BLaER1 (cell line): Measurements from ENCODE around the gene CELF4.

Experiments
- H3K27ac ChIP-seq: shearing (Covaris generic); formaldehyde crosslinking; 2 replicates; pipeline ENCODE4 v1.8.1; 2022
- H3K27me3 ChIP-seq: shearing (Covaris generic); formaldehyde crosslinking; 2 replicates; pipeline ENCODE4 v1.8.1; 2022
- H3K36me3 ChIP-seq: shearing (Covaris generic); formaldehyde crosslinking; 2 replicates; pipeline ENCODE4 v1.8.1; 2022
- H3K4me1 ChIP-seq: shearing (Covaris generic); formaldehyde crosslinking; 2 replicates; pipeline ENCODE4 v1.8.1; 2022
- H3K4me2 ChIP-seq: shearing (Covaris generic); formaldehyde crosslinking; 2 replicates; pipeline ENCODE4 v1.8.1; 2022
- H3K4me3 ChIP-seq: shearing (Covaris generic); formaldehyde crosslinking; 2 replicates; pipeline ENCODE4 v1.8.1; 2022
- H3K9ac ChIP-seq: shearing (Covaris generic); formaldehyde crosslinking; 2 replicates; pipeline ENCODE4 v1.8.1; 2022
- H3K9me3 ChIP-seq: shearing (Covaris generic); formaldehyde crosslinking; 2 replicates; pipeline ENCODE4 v1.8.1; 2022
- H4K20me1 ChIP-seq: shearing (Covaris generic); formaldehyde crosslinking; 2 replicates; pipeline ENCODE4 v1.8.1; 2022
- Cebpa-rat ChIP-seq: shearing (Covaris generic); IDR thresholded peaks from 2 replicates; pipeline ENCODE4 v1.8.1; 2022

Gene CELF4

GRCh38 chr18:37516361-37516853, 49.2 kb downstream of the CELF4 start:
- no peaks in the 10 kb centered on the region for H3K27me3 ChIP-seq
- peaks cover 9% of the 10 kb centered on the region; the same call in 1 of the 2 replicates for H3K4me1 ChIP-seq
- H3K9ac ChIP-seq, result no peak overlapping the region
- no peak overlapping the region for H3K4me3 ChIP-seq
- H3K4me2 ChIP-seq, result no peak overlapping the region
- H4K20me1 ChIP-seq, result no peaks in the 10 kb centered on the region
- TF ChIP-seq Cebpa-rat, result no peak
- H3K9me3 ChIP-seq, result no peaks in the 10 kb centered on the region
- no peaks in the 10 kb centered on the region for H3K36me3 ChIP-seq
- no peak overlapping the region for H3K27ac ChIP-seq

- peaks cover 9% of the 10 kb centered on the region; the same call in 1 of the 2 replicates for H3K4me1 ChIP-seq
- no peak overlapping the region for H3K9ac ChIP-seq
- H3K4me3 ChIP-seq, result no peak overlapping the region
- H3K36me3 ChIP-seq, result no peaks in the 10 kb centered on the region
- no peak for TF ChIP-seq Cebpa-rat
- H3K4me2 ChIP-seq, result no peak overlapping the region
- H3K9me3 ChIP-seq, result peaks cover 6% of the 10 kb centered on the region
- no peaks in the 10 kb centered on the region for H4K20me1 ChIP-seq
- no peak overlapping the region for H3K27ac ChIP-seq
- no peaks in the 10 kb centered on the region for H3K27me3 ChIP-seq
Measured at GRCh38 chr18:37514953-37515352, 50.6 kb downstream of the CELF4 start.

GRCh38 chr18:37512400-37512799, 53.2 kb downstream of the CELF4 start:
- TF ChIP-seq Cebpa-rat, result no peak
- no peaks in the 10 kb centered on the region for H3K4me1 ChIP-seq
- H3K36me3 ChIP-seq, result no peaks in the 10 kb centered on the region
- H3K4me2 ChIP-seq, result no peak overlapping the region
- H3K27me3 ChIP-seq, result no peaks in the 10 kb centered on the region
- H4K20me1 ChIP-seq, result no peaks in the 10 kb centered on the region
- peaks cover 14% of the 10 kb centered on the region for H3K9me3 ChIP-seq
- H3K27ac ChIP-seq, result no peak overlapping the region
- no peak overlapping the region for H3K4me3 ChIP-seq
- no peak overlapping the region for H3K9ac ChIP-seq

- Histone ChIP-seq H4K20me1 (no peaks in the 10 kb centered on the region), H3K9me3 (peaks cover 14% of the 10 kb centered on the region), H3K27me3 (no peaks in the 10 kb centered on the region), H3K4me1 (no peaks in the 10 kb centered on the region), H3K4me3 (no peak overlapping the region), H3K36me3 (no peaks in the 10 kb centered on the region), H3K4me2 (no peak overlapping the region), H3K27ac (no peak overlapping the region), H3K9ac (no peak overlapping the region)
- TF ChIP-seq Cebpa-rat, result no peak
Measured at GRCh38 chr18:37511721-37512298, 53.8 kb downstream of the CELF4 start.

- Histone ChIP-seq H3K9ac (no peak overlapping the region), H3K27me3 (no peaks in the 10 kb centered on the region), H3K9me3 (peaks cover 14% of the 10 kb centered on the region), H3K4me2 (no peak overlapping the region), H3K27ac (no peak overlapping the region), H3K36me3 (no peaks in the 10 kb centered on the region), H3K4me3 (no peak overlapping the region), H3K4me1 (no peaks in the 10 kb centered on the region), H4K20me1 (no peaks in the 10 kb centered on the region)
- TF ChIP-seq Cebpa-rat, result no peak
Measured at GRCh38 chr18:37509600-37509999, 56.0 kb downstream of the CELF4 start.

GRCh38 chr18:37508207-37508606, 57.4 kb downstream of the CELF4 start:
- Histone ChIP-seq H3K27ac (no peak overlapping the region), H3K9ac (no peak overlapping the region), H3K36me3 (no peaks in the 10 kb centered on the region), H3K4me3 (no peak overlapping the region), H3K27me3 (no peaks in the 10 kb centered on the region), H4K20me1 (no peaks in the 10 kb centered on the region), H3K9me3 (peaks cover 14% of the 10 kb centered on the region), H3K4me1 (no peaks in the 10 kb centered on the region), H3K4me2 (no peak overlapping the region)
- no peak for TF ChIP-seq Cebpa-rat

GRCh38 chr18:37507239-37507638, 58.4 kb downstream of the CELF4 start:
- TF ChIP-seq Cebpa-rat, result no peak
- Histone ChIP-seq H3K4me1 (no peaks in the 10 kb centered on the region), H4K20me1 (no peaks in the 10 kb centered on the region), H3K36me3 (no peaks in the 10 kb centered on the region), H3K27ac (no peak overlapping the region), H3K9me3 (peaks cover 14% of the 10 kb centered on the region), H3K27me3 (no peaks in the 10 kb centered on the region), H3K4me2 (no peak overlapping the region), H3K9ac (no peak overlapping the region), H3K4me3 (no peak overlapping the region)

GRCh38 chr18:37506001-37506400, 59.6 kb downstream of the CELF4 start:
- H3K4me1 ChIP-seq, result no peaks in the 10 kb centered on the region
- H3K9ac ChIP-seq, result no peak overlapping the region
- no peaks in the 10 kb centered on the region for H4K20me1 ChIP-seq
- no peak for TF ChIP-seq Cebpa-rat
- no peak overlapping the region for H3K4me3 ChIP-seq
- H3K4me2 ChIP-seq, result no peak overlapping the region
- H3K36me3 ChIP-seq, result no peaks in the 10 kb centered on the region
- no peak overlapping the region for H3K27ac ChIP-seq
- peaks cover 14% of the 10 kb centered on the region for H3K9me3 ChIP-seq
- no peaks in the 10 kb centered on the region for H3K27me3 ChIP-seq

- no peaks in the 10 kb centered on the region for H3K36me3 ChIP-seq
- H3K27ac ChIP-seq, result no peak overlapping the region
- TF ChIP-seq Cebpa-rat, result no peak
- peaks cover 12% of the 10 kb centered on the region for H3K9me3 ChIP-seq
- no peak overlapping the region for H3K9ac ChIP-seq
- H4K20me1 ChIP-seq, result no peaks in the 10 kb centered on the region
- no peak overlapping the region for H3K4me3 ChIP-seq
- no peaks in the 10 kb centered on the region for H3K27me3 ChIP-seq
- no peak overlapping the region for H3K4me2 ChIP-seq
- no peaks in the 10 kb centered on the region for H3K4me1 ChIP-seq
Measured at GRCh38 chr18:37505321-37505720, 60.3 kb downstream of the CELF4 start.

GRCh38 chr18:37502601-37503000, 63.0 kb downstream of the CELF4 start:
- H3K27ac ChIP-seq, result no peak overlapping the region
- no peaks in the 10 kb centered on the region for H4K20me1 ChIP-seq
- no peaks in the 10 kb centered on the region for H3K9me3 ChIP-seq
- H3K4me2 ChIP-seq, result no peak overlapping the region
- H3K9ac ChIP-seq, result no peak overlapping the region
- TF ChIP-seq Cebpa-rat, result no peak
- no peaks in the 10 kb centered on the region for H3K36me3 ChIP-seq
- H3K4me1 ChIP-seq, result no peaks in the 10 kb centered on the region
- no peak overlapping the region for H3K4me3 ChIP-seq
- no peaks in the 10 kb centered on the region; the same call in 1 of the 2 replicates for H3K27me3 ChIP-seq

GRCh38 chr18:37502036-37502435, 63.6 kb downstream of the CELF4 start:
- Histone ChIP-seq H3K27me3 (no peaks in the 10 kb centered on the region; the same call in 1 of the 2 replicates), H3K4me2 (no peak overlapping the region), H3K9ac (no peak overlapping the region), H3K4me3 (no peak overlapping the region), H4K20me1 (no peaks in the 10 kb centered on the region), H3K27ac (no peak overlapping the region), H3K4me1 (no peaks in the 10 kb centered on the region), H3K36me3 (no peaks in the 10 kb centered on the region), H3K9me3 (no peaks in the 10 kb centered on the region)
- no peak for TF ChIP-seq Cebpa-rat
